ENCODE results near the gene FAF1. TPM values are rescaled to one million over a fixed set of nuclear protein-coding genes. Genes with fewer than 3 reads are reported as not detected.
A peak's percentile ranks its signal among the peaks of the same experiment; 100 is the strongest.

Gene FAF1
- total and polyA plus RNA-seq, 2 of the 8 experiments (the other 6 are each of a cell fraction or from before 2014, with no cell fraction given) = 10.8 to 65.9 TPM

- no peak overlapping the region for H3K4me2 ChIP-seq (ENCODE audit: insufficient read depth in 1 of 2, low read depth in 2 of 2, low read length in 2 of 2)
- H2AFZ ChIP-seq (ENCODE audit: low read length) = no peak overlapping the region
- H3K4me3 ChIP-seq (ENCODE audit: extremely low read depth in 1 of 4, insufficient read depth in 2 of 4, low read depth in 3 of 4, low read length in 4 of 4) = no peak overlapping the region
- H4K20me1 ChIP-seq (replicated peaks in 1 of 2; ENCODE audit: control insufficient read depth in 1 of 2, insufficient read depth in 2 of 2, low read length in 2 of 2) = no peaks in the 10 kb centered on the region
- POLR2A ChIA-PET (ENCODE audit: partially characterized antibody) = no interaction called here
- no peak overlapping the region for H3K18ac ChIP-seq (ENCODE audit: extremely low read depth, low read length)
- FAIRE-seq (no peak), DNase-seq (ENCODE audit: low read depth in 1 of 2, low spot score in 2 of 2) (no peak)
- H3K23me2 ChIP-seq (ENCODE audit: low read depth, low read length) = no peaks in the 10 kb centered on the region
- TF ChIP-seq BRCA1 (IDR thresholded peaks at IDR 0.05; ENCODE audit: low read depth, low read length) = no peak
- TF ChIP-seq TAF1 (IDR thresholded peaks at IDR 0.05; ENCODE audit: low read depth, low read length) = no peak
- TF ChIP-seq SIRT6 (IDR thresholded peaks at IDR 0.05; ENCODE audit: low read length) = no peak
- TF ChIP-seq SP2 (IDR thresholded peaks at IDR 0.05; ENCODE audit: low read length) = no peak
- no peak for TF ChIP-seq GTF2F1 (IDR thresholded peaks at IDR 0.05; ENCODE audit: borderline replicate concordance, low read depth, low read length)
- TF ChIP-seq SP4 (IDR thresholded peaks at IDR 0.05; ENCODE audit: low read length) = no peak
- no peak for TF ChIP-seq BCL11A (IDR thresholded peaks at IDR 0.05; ENCODE audit: low read depth in 2 of 2, low read length in 2 of 2)
- no peak for TF ChIP-seq EZH2 (IDR thresholded peaks at IDR 0.05; ENCODE audit: low read depth, low read length, severe bottlenecking)
- no peak for TF ChIP-seq CEBPB (IDR thresholded peaks at IDR 0.05; ENCODE audit: low read depth, low read length)
- no peak for TF ChIP-seq ZNF274 (IDR thresholded peaks at IDR 0.05; ENCODE audit: borderline replicate concordance, extremely low read depth, low read length)
- TF ChIP-seq SP1 (IDR thresholded peaks at IDR 0.05; ENCODE audit: low read depth, low read length) = no peak
- TF ChIP-seq CBX5 (IDR thresholded peaks at IDR 0.05; ENCODE audit: low read depth, low read length) = no peak
- no peak for TF ChIP-seq NANOG (IDR thresholded peaks at IDR 0.05; ENCODE audit: insufficient read depth, low read depth, low read length, poor library complexity, severe bottlenecking)
- TF ChIP-seq MAX (IDR thresholded peaks at IDR 0.05) = no peak
- no peak overlapping the region for H2AK5ac ChIP-seq (ENCODE audit: low read depth, low read length)
- CTCF ChIA-PET (ENCODE audit: partially characterized antibody) = interaction anchor here (0.5 to 4.1 kb wide), 4 partner anchors 11 to 39 kb away, joined by 3 to 18 read pairs (median 4); no protein-coding TSS in a partner anchor
- no peak overlapping the region for H4K91ac ChIP-seq (replicated peaks; ENCODE audit: insufficient read length, low read length)
- H3K36me3 ChIP-seq (ENCODE audit: control insufficient read depth in 2 of 4, insufficient read depth in 4 of 4, low read length in 3 of 4) = no peaks in the 10 kb centered on the region
- H3K9me3 ChIP-seq (ENCODE audit: insufficient read depth in 2 of 2, low read depth in 1 of 2, low read length in 1 of 2) = no peaks in the 10 kb centered on the region
- H3K79me1 ChIP-seq (ENCODE audit: low read depth, low read length) = no peaks in the 10 kb centered on the region
- H3K23ac ChIP-seq (ENCODE audit: insufficient read length) = no peak overlapping the region
- no peaks in the 10 kb centered on the region for H3K27me3 ChIP-seq (replicated peaks in 1 of 4; ENCODE audit: control insufficient read depth in 3 of 4, extremely low read depth in 1 of 4, insufficient read depth in 3 of 4, low read length in 3 of 4)
- peak overlapping the region; percentile 48; the same call in 1 of the 2 replicates for H2BK5ac ChIP-seq (ENCODE audit: low read depth, low read length)
- no peaks in the 10 kb centered on the region for H3K79me2 ChIP-seq (ENCODE audit: control insufficient read depth in 1 of 2, insufficient read depth in 2 of 2, low read length in 2 of 2)
- no peak overlapping the region for H3K56ac ChIP-seq (replicated peaks; ENCODE audit: insufficient read length, low read depth, low read length)
- no peaks in the 10 kb centered on the region for H3K4me1 ChIP-seq (replicated peaks in 1 of 4; ENCODE audit: control insufficient read depth in 3 of 4, insufficient read depth in 4 of 4, low read length in 3 of 4)
- H3K4ac ChIP-seq (replicated peaks; ENCODE audit: insufficient read length, low read depth, low read length) = no peak overlapping the region
- peak overlapping the region; percentile 9; the same call in 1 of the 2 replicates for H2BK12ac ChIP-seq (ENCODE audit: low read depth, low read length)
- H2BK20ac ChIP-seq (ENCODE audit: low read length) = no peak overlapping the region
- H2BK15ac ChIP-seq (ENCODE audit: low read length) = no peak overlapping the region
- H4K8ac ChIP-seq (ENCODE audit: extremely low read depth, insufficient read depth, low read length) = no peak overlapping the region
- H3K9ac ChIP-seq (replicated peaks in 1 of 4; ENCODE audit: extremely low read depth in 1 of 4, low read depth in 3 of 4, low read length in 3 of 4) = no peak overlapping the region
- H3K27ac ChIP-seq (ENCODE audit: low read depth, low read length) = no peak overlapping the region
- H3K14ac ChIP-seq (ENCODE audit: insufficient read length) = no peak overlapping the region
- no peak overlapping the region for H4K5ac ChIP-seq (ENCODE audit: insufficient read length, low read depth, low read length)
- no peak overlapping the region for H2BK120ac ChIP-seq (replicated peaks; ENCODE audit: low read depth, low read length)
- 72% methylated on average over 2 of the region's 2 CpGs; no CpG with 5 or more reads in 1 of the 2 experiments for WGBS, 2 experiments (ENCODE audit: extremely low coverage in 1 of 2, insufficient coverage in 1 of 2, insufficient read length in 1 of 2, insufficient replicate concordance in 2 of 2, low coverage in 1 of 2, low lambda C conversion rate in 2 of 2, missing lambda C conversion rate in 1 of 2)
Observed at GRCh38 chr1:50644447-50645105, 315.5 kb downstream of the FAF1 start.

All from H1 (cell line).